ENCODE measurements around the gene DCDC2.

- no peak for TF ChIP-seq SP1 (IDR thresholded peaks at IDR 0.05)
- no peak for TF ChIP-seq LEF1 (IDR thresholded peaks at IDR 0.05; ENCODE audit: borderline replicate concordance)
- peak; percentile 45; the same call in 1 of the 2 replicates for TF ChIP-seq ZNF384 (IDR thresholded peaks at IDR 0.05)
- TF ChIP-seq, protein P1, sequence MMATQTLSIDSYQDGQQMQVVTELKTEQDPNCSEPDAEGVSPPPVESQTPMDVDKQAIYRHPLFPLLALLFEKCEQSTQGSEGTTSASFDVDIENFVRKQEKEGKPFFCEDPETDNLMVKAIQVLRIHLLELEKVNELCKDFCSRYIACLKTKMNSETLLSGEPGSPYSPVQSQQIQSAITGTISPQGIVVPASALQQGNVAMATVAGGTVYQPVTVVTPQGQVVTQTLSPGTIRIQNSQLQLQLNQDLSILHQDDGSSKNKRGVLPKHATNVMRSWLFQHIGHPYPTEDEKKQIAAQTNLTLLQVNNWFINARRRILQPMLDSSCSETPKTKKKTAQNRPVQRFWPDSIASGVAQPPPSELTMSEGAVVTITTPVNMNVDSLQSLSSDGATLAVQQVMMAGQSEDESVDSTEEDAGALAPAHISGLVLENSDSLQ (IDR thresholded peaks at IDR 0.05) = no peak
- TF ChIP-seq CTBP1 (IDR thresholded peaks at IDR 0.05; ENCODE audit: borderline replicate concordance) = no peak
- TF ChIP-seq FOXK2 (IDR thresholded peaks at IDR 0.05) = no peak
These were observed 74.5 kb downstream of the DCDC2 start for GRCh38 chr6:24283043-24283985.

Data from HEK293T (cell line).